NCI-H1092 treated with DMSO at 0.1 percent for 48 hours (cell line): ENCODE results near the gene GPR15.

Experiments used
- DNase-seq: peaks from one replicate; lab custom pipeline; 2025; lab: John Stamatoyannopoulos, UW

The GPR15 gene

GRCh38 chr3:98531622-98532274, at the start of gene GPR15:
Gene GPR15 (plus strand): TSS chr3:98531978. CDS start chr3:98532034, 56 bp downstream.
- no peak for DNase-seq

GRCh38 chr3:98482717-98483482, 48.9 kb upstream of the GPR15 start:
- no peak for DNase-seq

GRCh38 chr3:98483626-98484025, 48.2 kb upstream of the GPR15 start:
- no peak for DNase-seq

GRCh38 chr3:98497381-98497780, 34.4 kb upstream of the GPR15 start, which contains the start of gene OR5K2:
Gene OR5K2 (plus strand): TSS chr3:98497681. CDS start chr3:98497681, 0 bp downstream.
- DNase-seq = no peak

- DNase-seq = no peak
Measured at GRCh38 chr3:98500019-98500418, 31.8 kb upstream of the GPR15 start.

- no peak for DNase-seq
Measured at GRCh38 chr3:98501270-98501669, 30.5 kb upstream of the GPR15 start.

- no peak for DNase-seq
Measured at GRCh38 chr3:98501863-98502576, 29.8 kb upstream of the GPR15 start.

GRCh38 chr3:98504539-98504938, 27.2 kb upstream of the GPR15 start:
- no peak for DNase-seq

GRCh38 chr3:98508582-98508981, 23.2 kb upstream of the GPR15 start:
- DNase-seq = no peak

- no peak for DNase-seq
Measured at GRCh38 chr3:98512576-98512975, 19.2 kb upstream of the GPR15 start.

GRCh38 chr3:98513091-98513511, 18.7 kb upstream of the GPR15 start:
- no peak for DNase-seq

- no peak for DNase-seq
Measured at GRCh38 chr3:98513736-98514135, 18.0 kb upstream of the GPR15 start.

- no peak for DNase-seq
Measured at GRCh38 chr3:98514948-98515347, 16.8 kb upstream of the GPR15 start.

- no peak for DNase-seq
Measured at GRCh38 chr3:98518816-98519215, 13.0 kb upstream of the GPR15 start.

- no peak for DNase-seq
Measured at GRCh38 chr3:98519351-98519750, 12.4 kb upstream of the GPR15 start.

- peak; percentile 40 for DNase-seq
Measured at GRCh38 chr3:98521897-98522543, 9.8 kb upstream of the GPR15 start.

- peak; percentile 92 for DNase-seq
Measured at GRCh38 chr3:98522544-98523281, 9.1 kb upstream of the GPR15 start, which contains the start of gene CLDND1. Gene CLDND1 (minus strand): TSS chr3:98522902. CDS start chr3:98521424, 1,478 bp downstream.

GRCh38 chr3:98525494-98525893, 6.3 kb upstream of the GPR15 start:
- no peak for DNase-seq

- no peak for DNase-seq
Measured at GRCh38 chr3:98528474-98529346, 3.1 kb upstream of the GPR15 start.

- no peak for DNase-seq
Measured at GRCh38 chr3:98529856-98530459, 1.8 kb upstream of the GPR15 start.
